ENCODE measurements around the gene LMAN2. TPM values are rescaled to one million over a fixed set of nuclear protein-coding genes. Genes with fewer than 3 reads are reported as not detected.
"Not testable (repeated sequence)": the region's sequence is repeated elsewhere in the genome, so short reads cannot be mapped to it uniquely, and the experiment has no call there.

The LMAN2 gene
- total RNA-seq, 1 donor from 2014 or later, result 88.9 TPM

DNA sequence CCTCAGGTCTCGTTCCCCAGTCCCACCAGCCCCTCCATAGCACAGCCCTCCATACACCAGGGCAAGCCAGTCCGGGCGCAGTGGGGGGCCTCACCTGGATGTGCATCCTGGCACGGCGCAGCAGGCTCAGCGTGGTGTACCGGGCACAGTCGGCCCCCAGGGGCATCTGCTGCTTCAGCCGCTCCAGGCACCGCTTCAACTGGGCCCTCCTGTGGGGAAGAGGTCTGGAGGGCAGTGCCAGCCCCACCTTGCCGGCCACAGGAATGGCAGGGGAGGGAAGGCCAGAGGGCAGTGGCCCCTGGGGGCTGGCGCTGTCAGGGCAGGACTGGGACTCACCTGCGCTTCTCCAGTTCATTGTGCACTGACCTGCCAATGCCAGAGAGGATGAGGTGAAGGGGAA is 41.1 kb downstream of the LMAN2 start:
- DNase-seq (ENCODE audit: low spot score in 2 of 2) (no peak), FAIRE-seq (no peak)

DNA sequence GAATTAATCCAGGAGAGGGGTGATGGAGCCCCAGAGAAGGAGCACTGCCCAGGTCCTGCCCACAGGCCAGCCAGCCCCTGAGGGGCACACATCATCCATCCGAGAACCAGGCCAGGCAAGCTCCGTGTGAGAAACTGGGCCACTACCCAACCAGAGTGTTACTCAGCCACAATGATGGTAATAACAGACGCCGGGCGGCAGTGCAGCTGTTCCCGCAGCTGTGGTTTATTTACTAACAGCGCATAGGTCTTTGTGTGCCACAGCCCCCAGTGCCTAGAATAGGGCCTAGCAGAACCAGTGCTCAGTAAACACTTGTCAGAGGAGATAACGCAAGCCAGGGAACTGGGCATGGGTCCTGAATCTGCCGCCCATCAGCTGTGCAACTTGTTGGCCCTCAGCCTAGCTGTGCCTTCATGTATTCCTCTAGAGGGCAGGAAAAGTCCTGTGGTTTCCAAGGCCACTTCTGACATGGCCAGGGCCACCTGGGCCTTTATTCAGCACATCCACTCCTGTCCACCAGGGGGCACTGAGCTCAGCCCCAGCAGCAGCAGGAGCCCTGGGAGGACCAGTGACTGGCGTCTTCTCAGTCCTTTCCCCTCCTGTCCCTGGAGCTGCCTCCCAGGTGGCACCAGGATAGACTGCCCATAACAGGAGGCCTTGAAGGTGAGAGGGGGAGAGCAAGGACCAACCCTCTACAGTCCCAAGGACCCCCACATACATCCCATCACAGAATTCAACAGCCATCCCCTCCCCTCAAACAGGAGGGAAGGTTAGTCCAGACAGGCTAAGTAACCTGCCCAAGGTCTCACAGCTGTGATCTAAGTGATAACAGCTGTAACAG is 41.9 kb downstream of the LMAN2 start:
- FAIRE-seq (no peak), DNase-seq (ENCODE audit: low spot score in 2 of 2) (no peak)

DNA sequence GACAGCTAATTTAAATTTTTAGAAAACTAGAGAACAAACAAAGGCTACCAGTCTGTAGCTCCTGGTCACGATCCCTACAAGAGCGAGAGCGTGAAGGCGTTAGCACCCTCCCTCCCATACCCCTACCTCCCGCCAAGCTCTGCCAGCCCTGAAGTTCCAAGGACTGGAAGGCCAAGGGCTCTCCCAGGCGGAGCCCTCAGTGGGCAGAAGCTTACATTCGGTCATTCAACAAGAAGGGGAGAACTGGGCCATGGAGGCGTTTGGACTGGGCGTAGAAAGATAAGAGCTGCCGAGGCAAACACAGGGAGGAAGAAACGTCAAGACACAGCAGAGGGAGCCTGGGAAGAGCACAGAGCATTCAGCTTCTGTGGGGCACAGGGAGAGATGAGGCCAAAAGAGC is 42.7 kb downstream of the LMAN2 start:
- DNase-seq (ENCODE audit: low spot score in 2 of 2) (no peak), FAIRE-seq (no peak)

DNA sequence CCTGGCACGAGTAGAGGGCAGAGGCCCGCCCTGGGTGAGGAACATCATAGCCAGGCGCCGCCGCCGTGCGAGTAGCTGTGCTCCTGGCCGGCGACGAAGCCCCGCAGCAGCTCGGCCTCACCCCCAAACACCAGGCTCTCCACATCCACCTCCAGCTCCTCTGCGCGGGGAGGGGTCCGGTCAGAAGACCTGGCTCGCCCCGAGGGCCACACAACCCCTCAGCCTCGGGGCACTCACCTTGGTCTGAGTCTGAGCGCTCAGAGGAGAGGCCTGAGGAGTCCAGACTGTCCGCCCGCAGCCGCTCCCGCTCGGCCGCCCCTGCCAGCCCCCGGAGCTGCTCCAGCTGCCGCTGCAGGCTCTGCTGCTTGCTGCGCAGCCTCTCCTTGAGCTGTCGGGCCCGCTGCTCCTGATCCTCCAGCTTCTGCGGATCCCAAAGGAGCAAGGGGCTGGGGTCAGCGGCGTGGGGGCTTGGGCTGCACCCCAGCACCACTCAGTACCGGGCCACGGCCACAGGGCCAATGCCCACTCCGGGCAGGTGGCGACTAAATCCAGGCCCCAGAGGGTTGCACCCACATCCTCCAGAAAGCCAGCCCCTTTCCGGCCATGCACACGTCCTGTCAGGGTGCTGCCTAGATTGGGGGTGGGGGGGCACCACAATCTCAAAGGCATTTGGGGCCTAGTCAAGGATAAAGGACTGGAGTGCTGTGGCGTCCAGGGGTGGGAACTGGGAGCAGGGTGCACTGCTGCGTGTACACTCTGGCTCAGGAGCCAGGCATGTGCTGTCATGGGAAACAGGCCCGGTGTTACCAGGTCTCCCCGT is 43.7 kb downstream of the LMAN2 start:
- FAIRE-seq (no peak), DNase-seq (ENCODE audit: low spot score in 2 of 2) (no peak)

DNA sequence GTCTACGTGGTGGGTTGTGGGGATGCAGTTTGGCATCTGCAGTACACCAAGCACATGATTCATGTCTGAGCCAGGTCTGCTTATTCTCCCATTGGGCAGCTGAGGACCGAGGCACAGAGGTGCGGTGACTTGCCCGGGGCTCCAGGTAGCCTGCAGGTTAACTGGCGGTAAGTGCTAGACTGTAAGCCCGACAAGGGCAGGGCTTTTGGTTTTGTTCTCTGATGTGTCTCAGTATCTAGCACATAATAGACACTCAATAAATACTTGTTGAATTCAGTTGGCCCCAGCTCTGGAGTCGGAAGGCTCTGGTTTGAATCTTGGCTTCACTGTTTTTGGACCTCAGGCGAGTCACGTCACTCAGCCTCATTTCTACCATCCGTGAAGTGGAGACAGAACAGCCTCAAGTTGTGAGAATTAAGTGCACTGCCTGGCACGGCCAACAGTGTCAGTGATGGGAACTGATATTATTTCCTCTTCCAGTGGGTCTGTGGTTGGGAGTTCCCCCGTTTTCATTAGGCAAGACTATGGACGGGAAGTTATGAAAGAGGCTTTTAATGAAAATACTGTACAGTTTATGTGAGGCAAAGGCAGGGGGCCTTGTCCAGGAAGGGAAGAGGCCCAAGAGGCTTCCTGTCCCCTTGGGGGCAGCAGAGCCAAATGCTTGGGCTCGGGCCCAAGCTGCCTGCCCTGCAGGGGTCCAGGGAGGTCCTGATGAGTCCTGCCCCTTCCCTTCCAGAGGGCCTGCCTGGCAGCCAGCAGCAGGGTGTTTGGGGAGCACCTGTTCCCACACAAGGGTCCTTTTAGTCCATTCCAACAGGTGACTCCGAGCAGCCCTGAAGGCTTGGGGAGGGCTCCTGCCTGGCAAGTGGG is 44.6 kb downstream of the LMAN2 start:
- FAIRE-seq (no peak), DNase-seq (ENCODE audit: low spot score in 2 of 2) (no peak)

DNA sequence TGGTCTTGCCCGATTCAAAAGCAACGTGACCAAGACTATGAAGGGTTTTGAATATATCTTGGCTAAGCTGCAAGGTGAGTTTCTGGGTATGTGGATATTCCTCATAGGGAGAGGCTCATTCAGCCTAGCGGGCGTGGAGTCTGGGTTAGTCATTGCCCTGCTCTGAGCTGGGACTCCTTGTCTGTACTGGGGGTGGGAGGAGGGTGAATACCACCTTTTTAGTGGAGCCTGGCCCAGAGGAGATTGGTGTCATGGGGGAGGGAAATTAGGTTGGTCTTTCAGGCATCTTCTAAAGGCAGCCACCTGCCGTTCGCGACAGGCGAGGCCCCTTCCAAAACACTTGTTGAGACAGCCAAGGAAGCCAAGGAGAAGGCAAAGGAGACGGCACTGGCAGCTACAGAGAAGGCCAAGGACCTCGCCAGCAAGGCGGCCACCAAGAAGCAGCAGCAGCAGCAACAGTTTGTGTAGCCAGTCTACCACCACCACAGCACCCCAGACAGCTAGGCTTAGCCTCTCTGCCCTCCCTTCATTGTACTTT is 45.3 kb downstream of the LMAN2 start:
- not testable (repeated sequence) for FAIRE-seq; DNase-seq (ENCODE audit: low spot score in 2 of 2)

DNA sequence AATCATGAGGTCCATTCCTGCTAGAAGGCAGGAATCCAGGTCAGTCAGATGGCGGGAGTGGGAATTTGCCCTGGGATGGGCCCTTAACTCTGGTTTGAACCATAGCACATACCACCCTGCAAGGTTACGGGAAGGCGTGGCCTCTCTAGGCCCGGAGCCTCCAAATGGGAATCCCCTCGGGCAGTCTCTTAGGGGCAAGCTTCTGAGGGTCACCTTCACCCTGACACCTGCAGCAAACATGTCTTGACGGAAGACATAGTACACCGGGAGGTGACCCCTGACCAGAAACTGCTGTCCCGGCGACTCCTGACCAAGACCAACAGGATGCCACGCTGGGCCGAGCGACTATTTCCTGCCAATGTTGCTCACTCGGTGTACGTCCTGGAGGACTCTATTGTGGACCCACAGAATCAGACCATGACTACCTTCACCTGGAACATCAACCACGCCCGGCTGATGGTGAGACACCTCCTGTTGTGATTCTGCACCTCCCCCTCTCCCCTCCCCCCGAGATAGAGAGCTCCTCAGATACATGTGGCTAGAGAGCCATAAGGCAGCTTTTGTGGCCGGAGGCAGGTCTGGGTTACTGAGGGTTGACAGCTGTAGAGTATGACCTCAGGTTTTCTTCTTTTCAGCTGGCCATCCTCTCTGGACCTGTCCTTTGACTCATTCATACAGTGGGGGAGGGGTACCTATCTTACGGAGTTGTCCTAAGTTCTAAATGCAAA is 46.9 kb downstream of the LMAN2 start:
- no peak for FAIRE-seq
- DNase-seq (ENCODE audit: low spot score in 2 of 2), result no peak

DNA sequence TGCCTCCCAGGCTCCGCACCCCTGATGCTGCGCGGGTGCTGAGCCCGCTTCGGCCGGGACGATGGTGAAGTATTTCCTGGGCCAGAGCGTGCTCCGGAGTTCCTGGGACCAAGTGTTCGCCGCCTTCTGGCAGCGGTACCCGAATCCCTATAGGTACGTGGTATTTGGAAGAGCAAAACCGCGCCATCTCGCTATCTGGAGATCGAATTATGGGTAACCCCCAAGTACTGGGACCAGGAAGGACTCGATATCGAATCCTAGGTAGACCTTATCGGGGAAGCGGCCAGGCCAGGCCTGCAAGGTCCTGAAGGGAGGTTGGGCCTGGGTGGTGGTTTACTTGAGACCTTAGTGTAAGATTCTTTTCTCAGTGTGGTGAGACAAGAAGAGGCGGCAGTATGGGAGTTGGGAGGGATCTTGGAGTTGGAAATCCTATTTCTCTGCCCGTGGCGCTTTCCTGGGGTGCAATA is 47.5 kb downstream of the LMAN2 start:
- DNase-seq (ENCODE audit: low spot score in 2 of 2) (no peak), FAIRE-seq (no peak)

DNA sequence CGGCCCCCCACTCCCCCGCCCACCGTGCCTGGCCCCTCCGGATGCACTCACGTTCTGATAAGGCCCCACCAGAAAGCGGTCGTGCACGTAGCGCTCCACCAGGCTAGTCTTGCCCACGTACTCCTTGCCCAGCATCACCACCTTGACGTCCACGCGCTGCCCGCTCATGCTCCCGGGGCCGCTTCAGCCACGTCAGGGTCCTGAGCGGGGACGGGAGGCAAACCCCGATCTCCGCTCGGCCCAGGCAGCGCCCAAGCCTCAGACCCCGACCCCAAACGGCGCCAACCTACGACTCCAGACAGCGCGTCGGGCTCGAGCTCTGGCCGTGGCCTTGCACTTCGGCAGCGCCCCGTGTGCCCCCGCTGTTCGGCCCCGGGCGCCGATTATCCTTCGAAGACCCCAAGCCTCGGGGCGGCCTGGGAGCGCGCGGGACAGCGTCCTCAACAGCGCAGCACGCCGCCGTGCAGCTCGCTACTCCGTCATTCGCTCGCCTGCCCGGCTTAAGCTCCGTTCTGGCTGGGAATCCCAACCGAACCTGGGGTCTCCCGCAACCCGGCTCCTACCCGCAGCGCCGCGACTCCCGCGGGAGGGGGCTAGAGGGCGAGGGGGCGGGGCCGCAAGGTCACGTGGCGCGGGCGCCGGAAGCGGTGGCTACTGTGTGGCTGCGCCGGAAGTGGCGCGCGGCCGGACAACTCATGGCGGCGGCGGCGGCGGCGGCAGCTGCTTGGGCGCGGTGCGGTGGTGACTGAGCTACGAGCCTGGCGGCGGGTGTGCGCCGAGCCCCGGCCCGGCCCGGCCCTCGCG is 48.1 kb downstream of the LMAN2 start, which contains the start of the genes PRELID1 and RAB24:
PRELID1 (plus strand) TSS at position 679 of the 804 bp plus-strand sequence. CDS start 187 bp downstream, outside the sequence.
RAB24 (minus strand) TSS at position 599 of the 804 bp plus-strand sequence; CDS start at position 168, 431 bp downstream.
- DNase-seq (ENCODE audit: low spot score in 2 of 2) (peak; percentile 96 to 99), FAIRE-seq (no peak)

DNA sequence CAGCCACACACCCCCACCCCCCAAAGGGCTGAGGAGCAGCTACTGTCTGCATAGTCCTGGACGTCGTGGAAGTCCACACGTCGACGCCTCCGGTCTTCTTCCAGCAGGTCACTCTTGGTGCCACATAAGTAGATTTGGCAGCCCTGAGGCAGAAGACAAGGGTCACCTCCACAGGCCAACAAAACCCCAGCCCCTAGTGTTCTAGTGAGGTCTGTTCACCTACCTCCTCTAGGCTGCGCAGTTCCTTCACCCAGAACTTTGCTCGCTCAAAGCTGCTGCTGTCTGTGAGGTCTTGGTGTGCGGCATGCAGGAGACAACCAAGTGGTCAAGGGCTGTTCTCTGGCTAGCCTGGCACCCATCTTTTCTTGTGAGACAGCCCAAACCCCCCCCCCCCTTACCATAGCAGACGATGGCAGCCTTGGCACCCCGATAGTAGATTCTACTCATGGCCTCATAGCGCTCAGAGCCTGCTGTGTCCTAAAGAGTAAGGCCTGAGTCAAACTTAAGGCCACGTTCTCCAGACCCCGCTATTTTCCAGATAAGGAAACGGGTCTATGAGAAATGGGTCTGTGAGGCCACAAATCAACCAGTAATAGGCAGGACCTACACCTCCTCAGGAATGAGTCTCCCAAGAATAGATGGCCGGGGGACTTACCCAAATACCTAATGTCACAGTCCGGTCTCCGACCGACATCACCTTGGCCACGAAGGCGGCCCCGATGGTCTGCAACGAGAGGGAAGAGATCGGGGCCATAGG is 48.9 kb downstream of the LMAN2 start:
- DNase-seq (ENCODE audit: low spot score in 2 of 2), result no peak
- no peak for FAIRE-seq

DNA sequence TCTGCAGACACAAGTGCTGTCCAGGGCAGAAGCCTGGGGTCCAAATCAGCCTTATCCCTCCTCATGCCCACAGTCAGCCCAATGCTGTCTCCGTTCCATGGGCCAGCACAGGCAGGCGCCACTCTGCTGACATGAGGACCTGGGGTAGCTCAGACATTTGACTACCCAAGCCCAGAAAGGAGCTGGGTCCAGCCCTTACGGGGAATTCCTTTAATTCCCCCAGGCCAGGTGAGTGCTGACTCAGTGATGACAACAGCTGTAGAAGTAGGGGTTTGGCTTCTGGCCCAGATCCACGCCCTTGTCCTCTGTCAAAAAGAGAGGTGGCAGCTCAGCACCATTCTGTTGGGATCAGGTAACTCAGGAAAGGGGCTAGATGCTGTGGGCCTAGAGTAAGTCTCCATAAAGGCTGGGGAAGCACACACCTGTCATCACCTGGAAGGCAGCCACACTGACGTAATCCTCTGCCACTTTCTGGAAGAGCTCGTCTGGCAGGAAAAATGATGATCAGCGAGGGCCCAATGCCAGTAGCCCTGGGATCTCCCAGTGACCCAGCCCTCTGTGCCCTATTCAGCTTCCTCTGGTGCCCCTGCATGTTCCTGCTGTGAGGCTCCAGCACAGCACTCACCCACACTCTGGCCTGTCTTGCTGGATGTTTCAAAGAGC is 49.8 kb downstream of the LMAN2 start:
- DNase-seq (ENCODE audit: low spot score in 2 of 2), result no peak
- FAIRE-seq, result no peak

DNA sequence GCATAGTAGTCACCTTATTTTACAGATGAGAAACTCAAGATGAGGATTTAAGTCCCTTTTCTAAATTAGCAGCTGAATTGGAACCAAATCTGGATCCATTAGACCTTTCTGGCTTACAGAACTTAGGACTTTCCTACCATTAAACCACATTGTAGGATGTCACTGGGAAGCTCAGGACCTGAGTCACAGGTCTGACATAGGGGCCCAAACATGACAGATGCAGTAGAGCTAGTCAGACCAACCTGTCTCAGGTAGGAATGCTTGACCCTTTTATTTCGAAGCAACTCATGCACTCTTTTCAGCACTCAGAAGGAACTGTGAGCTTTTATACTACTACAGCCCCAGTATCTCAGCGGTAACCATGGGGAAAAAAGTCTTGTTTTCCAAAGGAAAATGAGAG is 50.5 kb downstream of the LMAN2 start:
- DNase-seq (ENCODE audit: low spot score in 2 of 2) (no peak), FAIRE-seq (no peak)

DNA sequence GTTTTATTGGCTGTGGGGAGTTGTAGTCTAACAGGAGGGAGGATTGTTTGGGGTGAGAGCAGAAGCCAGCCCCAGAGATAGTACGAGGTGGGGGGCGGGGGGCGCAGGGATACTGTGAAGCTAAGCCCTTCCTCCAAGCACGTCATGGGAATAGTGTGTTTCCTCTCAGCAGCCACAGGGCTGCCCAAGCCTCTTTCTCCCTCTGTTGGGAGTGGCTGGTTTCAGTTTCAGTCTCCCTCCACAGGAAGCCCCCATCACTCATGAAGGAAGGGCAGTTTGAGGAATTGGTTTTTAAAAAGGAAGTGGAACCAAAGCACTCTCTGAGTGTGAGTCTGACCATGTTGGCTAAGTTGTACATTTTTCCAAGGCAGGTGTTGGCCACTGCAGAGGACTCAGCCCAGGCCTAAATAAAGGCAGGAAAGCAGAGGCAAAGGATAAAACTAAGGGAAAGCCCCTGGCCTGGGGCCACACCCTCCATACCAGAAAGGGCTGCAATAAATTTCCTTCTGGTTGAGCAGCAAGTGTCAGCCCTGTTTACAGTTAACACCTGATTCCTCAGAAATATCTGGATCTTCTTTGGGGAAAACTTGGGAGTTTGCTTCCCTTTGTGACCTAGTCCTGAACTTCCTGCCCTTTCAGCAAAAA is 51.1 kb downstream of the LMAN2 start:
- no peak for FAIRE-seq
- no peak for DNase-seq (ENCODE audit: low spot score in 2 of 2)

DNA sequence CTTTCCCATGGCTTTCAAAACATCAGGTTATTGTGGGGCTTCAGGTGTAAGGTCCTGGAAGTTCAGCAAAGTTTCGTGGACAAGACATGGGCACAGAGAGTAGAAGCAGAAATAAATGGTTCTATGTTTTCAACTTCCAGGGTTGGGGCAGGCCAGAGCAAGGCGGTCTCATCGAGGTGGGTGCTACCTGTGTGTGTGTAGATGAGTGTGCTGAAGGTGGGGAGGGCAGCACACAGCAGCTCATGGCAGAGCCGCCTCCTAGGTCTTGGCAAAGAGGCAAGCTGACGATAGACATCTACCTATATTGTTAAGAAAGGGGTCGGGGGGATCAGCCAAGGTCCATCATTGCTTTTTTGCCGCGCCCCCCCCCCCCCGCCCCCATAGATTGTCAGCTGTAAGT is 51.8 kb downstream of the LMAN2 start:
- DNase-seq (ENCODE audit: low spot score in 2 of 2), result no peak
- no peak for FAIRE-seq

DNA sequence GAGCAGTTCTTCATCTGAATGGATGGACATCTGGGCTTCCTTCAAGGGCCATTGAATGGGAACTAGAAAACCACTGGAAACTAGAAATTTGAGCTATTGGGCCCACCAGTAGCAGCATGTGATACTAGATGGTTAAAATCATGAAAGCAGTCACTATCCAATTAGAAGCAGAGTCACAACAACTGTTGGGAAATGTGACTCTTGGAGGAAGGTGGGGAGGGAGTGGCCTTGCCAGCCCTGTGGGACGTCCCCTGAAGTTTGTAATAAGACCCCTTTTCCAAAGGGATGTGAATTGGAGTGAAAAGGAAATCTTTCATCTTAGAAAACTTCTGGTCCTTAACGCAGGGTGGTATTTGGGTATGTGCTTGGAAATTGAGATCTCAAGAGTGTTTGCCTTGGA is 53.5 kb downstream of the LMAN2 start:
- DNase-seq (ENCODE audit: low spot score in 2 of 2), result no peak
- FAIRE-seq, result no peak

DNA sequence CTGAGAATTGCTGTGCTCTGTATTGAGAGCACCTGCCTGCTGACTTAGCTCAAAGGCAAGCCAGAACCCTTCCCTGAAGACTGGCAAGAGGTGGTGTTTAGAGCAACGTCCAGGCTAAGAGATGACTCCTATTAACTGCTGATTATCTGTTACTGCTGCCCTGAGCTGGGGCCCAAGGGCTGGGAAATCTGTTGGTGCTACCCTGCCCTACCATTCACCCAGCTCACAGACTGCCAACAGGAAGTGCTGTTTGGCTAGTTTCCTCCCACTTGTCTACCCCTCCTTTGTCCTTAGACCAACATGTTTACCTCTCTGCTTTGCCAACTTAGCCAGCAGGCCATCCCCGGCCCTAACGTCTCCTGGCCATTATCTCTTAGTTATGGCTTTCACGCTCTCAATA is 54.9 kb downstream of the LMAN2 start:
- DNase-seq (ENCODE audit: low spot score in 2 of 2) (no peak), FAIRE-seq (no peak)

DNA sequence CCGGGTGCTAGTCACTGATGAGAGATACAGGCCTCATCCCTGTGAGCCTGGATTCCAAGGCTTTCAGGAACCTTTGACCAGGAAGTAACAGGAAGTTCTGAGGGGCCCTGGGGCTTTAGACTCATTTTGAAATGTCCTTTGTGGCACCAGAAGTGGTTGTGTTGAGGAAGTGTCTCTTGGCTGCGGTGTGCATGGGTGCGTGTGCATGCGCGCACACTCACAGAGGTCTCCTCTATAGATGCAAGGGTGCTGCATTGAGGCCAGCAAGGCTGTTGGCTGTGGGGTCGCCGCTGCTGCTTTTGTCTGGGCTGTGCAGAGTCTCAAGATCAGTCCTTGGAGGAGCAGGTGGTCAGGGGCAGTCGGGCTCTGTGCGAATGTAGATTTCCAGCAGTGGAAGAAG is 55.5 kb downstream of the LMAN2 start:
- FAIRE-seq, result no peak
- no peak for DNase-seq (ENCODE audit: low spot score in 2 of 2)

Measured in frontal cortex (tissue), 4 donors.